IMR-90 (cell line): ENCODE results near the gene FAM193B. TPM values are rescaled to one million over a fixed set of nuclear protein-coding genes. Genes with fewer than 3 reads are reported as not detected.

Experiments
- ATAC-seq: fragments of 200-7000 bp; cut with Tn5 transposase; 2 replicates; pipeline ENCODE4 v1.9.1; 2020; ENCODE audit warnings: low read depth, mild to moderate bottlenecking, moderate library complexity
- Bru-seq: library from RNA; stranded (reverse); fragments of 400-500 nt; gene quantifications from one replicate; lab custom pipeline; 2021; lab: Mats Ljungman, UMichigan
- BruChase-seq, 2 experiments: library from RNA; stranded (reverse); fragments of 400-500 nt; gene quantifications; one replicate each; lab custom pipeline; 2021; lab: Mats Ljungman, UMichigan
- BruUV-seq: library from RNA; stranded (reverse); fragments of 400-500 nt; replicated peaks from 2 replicates; lab custom pipeline; 2021; lab: Mats Ljungman, UMichigan
- CTCF ChIA-PET: fragments of 300-600 bp; formaldehyde crosslinking; extraction: SDS; loops from one replicate; lab custom pipeline; 2021; ENCODE audit warnings: antibody characterized with exemption; lab: Yijun Ruan, JAX
- POLR2A ChIA-PET: fragments of 300-600 bp; sonication (Branson Sonifier 250); formaldehyde crosslinking; loops from one replicate; lab custom pipeline; 2022; ENCODE audit warnings: antibody characterized with exemption; ENCODE audit not compliant: unreplicated experiment; lab: Charles Lee
- DNase-seq: peaks from one replicate; pipeline ENCODE4 v3.0.0; 2013
- H2AFZ ChIP-seq: replicated peaks from 2 replicates; pipeline ENCODE3; 2013; ENCODE audit warnings: low read length, mild to moderate bottlenecking; ENCODE audit not compliant: poor library complexity
- H2AK5ac ChIP-seq: 2 replicates; pipeline ENCODE4 v1.6.1; 2013; ENCODE audit warnings: low read depth, low read length, inconsistent platforms
- H2AK9ac ChIP-seq: replicated peaks from 2 replicates; pipeline ENCODE3; 2013; ENCODE audit warnings: mild to moderate bottlenecking, low read depth, low read length, moderate library complexity; ENCODE audit not compliant: poor library complexity
- H2BK120ac ChIP-seq: 2 replicates; pipeline ENCODE4 v1.6.1; 2013; ENCODE audit warnings: low read depth, low read length, inconsistent platforms
- H2BK15ac ChIP-seq: 3 replicates; pipeline ENCODE4 v1.6.1; 2013; ENCODE audit warnings: low read depth, low read length, inconsistent platforms
- H2BK20ac ChIP-seq: 2 replicates; pipeline ENCODE4 v1.6.1; 2013; ENCODE audit warnings: low read depth, mild to moderate bottlenecking, inconsistent platforms, low read length, moderate library complexity
- H2BK5ac ChIP-seq: 2 replicates; pipeline ENCODE4 v1.6.1; 2013; ENCODE audit warnings: mild to moderate bottlenecking, low read depth, low read length, inconsistent platforms; ENCODE audit not compliant: poor library complexity, severe bottlenecking
- H3K14ac ChIP-seq: replicated peaks from 2 replicates; pipeline ENCODE4 v1.6.1; 2013; ENCODE audit warnings: low read depth, low read length, inconsistent platforms
- H3K18ac ChIP-seq: 2 replicates; pipeline ENCODE4 v1.6.1; 2013; ENCODE audit warnings: low read depth, low read length, control low read depth
- H3K23ac ChIP-seq: 2 replicates; pipeline ENCODE4 v1.6.1; 2013; ENCODE audit warnings: low read depth, low read length, inconsistent platforms
- H3K27ac ChIP-seq: 2 replicates; pipeline ENCODE4 v1.5.1; 2013; ENCODE audit warnings: mild to moderate bottlenecking, control low read depth, low read length; ENCODE audit not compliant: insufficient read depth
- H3K27me3 ChIP-seq: 2 replicates; pipeline ENCODE4 v1.6.1; 2013; ENCODE audit warnings: low read length; ENCODE audit not compliant: control insufficient read depth, insufficient read depth
- H3K36me3 ChIP-seq: 2 replicates; pipeline ENCODE4 v1.6.1; 2013; ENCODE audit warnings: low read length, mixed read lengths; ENCODE audit not compliant: control insufficient read depth, insufficient read depth
- H3K4ac ChIP-seq: 2 replicates; pipeline ENCODE4 v1.6.1; 2013; ENCODE audit warnings: low read depth, low read length, inconsistent platforms
- H3K4me1 ChIP-seq: 2 replicates; pipeline ENCODE4 v1.6.1; 2013; ENCODE audit warnings: low read length, mixed read lengths; ENCODE audit not compliant: control insufficient read depth, insufficient read depth
- H3K4me2 ChIP-seq: 2 replicates; pipeline ENCODE4 v1.6.1; 2013; ENCODE audit warnings: low read depth, mild to moderate bottlenecking, control low read depth, low read length, moderate library complexity
- H3K4me3 ChIP-seq: 2 replicates; pipeline ENCODE4 v1.5.1; 2013; ENCODE audit warnings: low read depth, mild to moderate bottlenecking, control low read depth, low read length, moderate library complexity; ENCODE audit not compliant: insufficient read depth
- H3K56ac ChIP-seq: 2 replicates; pipeline ENCODE4 v1.6.1; 2013; ENCODE audit warnings: low read length, inconsistent platforms; ENCODE audit not compliant: insufficient read depth; ENCODE audit errors: extremely low read depth
- H3K79me1 ChIP-seq, 2 experiments: 2 replicates each; pipeline ENCODE4 v1.6.1; 2013; ENCODE audit warnings: low read length in 2 of 2, inconsistent platforms in 1 of 2, low read depth in 1 of 2
- H3K9ac ChIP-seq: 2 replicates; pipeline ENCODE4 v1.6.1; 2013; ENCODE audit warnings: low read depth, low read length, control low read depth
- H3K9me1 ChIP-seq: 2 replicates; pipeline ENCODE4 v1.6.1; 2013; ENCODE audit warnings: low read length, inconsistent platforms; ENCODE audit not compliant: insufficient read depth
- H3K9me3 ChIP-seq: 2 replicates; pipeline ENCODE4 v1.6.1; 2013; ENCODE audit warnings: low read length; ENCODE audit not compliant: control insufficient read depth, insufficient read depth
- H4K20me1 ChIP-seq: 2 replicates; pipeline ENCODE4 v1.6.1; 2013; ENCODE audit warnings: low read length, inconsistent platforms; ENCODE audit not compliant: insufficient read depth
- H4K5ac ChIP-seq: 2 replicates; pipeline ENCODE4 v1.6.1; 2013; ENCODE audit warnings: mild to moderate bottlenecking, low read depth, low read length, control low read depth
- H4K8ac ChIP-seq, 2 experiments: 2 replicates each; pipeline ENCODE4 v1.6.1; 2013; ENCODE audit warnings: low read depth in 2 of 2, low read length in 2 of 2, control low read depth in 1 of 2, inconsistent platforms in 1 of 2
- H4K91ac ChIP-seq: 2 replicates; pipeline ENCODE4 v1.6.1; 2013; ENCODE audit warnings: low read depth, low read length, inconsistent platforms; ENCODE audit not compliant: insufficient read depth
- BHLHE40 ChIP-seq: fragments of 150-350 bp; IDR thresholded peaks from 2 replicates; pipeline ENCODE4 v1.6.1; 2016; ENCODE audit warnings: mild to moderate bottlenecking, low read depth, low read length
- CTCF ChIP-seq: conservative IDR thresholded peaks from 2 replicates; pipeline ENCODE4 v1.5.1; 2012; ENCODE audit warnings: mild to moderate bottlenecking, low read depth, low read length, improper control_type of control experiment
- ELK1 ChIP-seq: fragments of 150-350 bp; IDR thresholded peaks from 2 replicates; pipeline ENCODE4 v1.6.1; 2016; ENCODE audit warnings: low read depth, mild to moderate bottlenecking, low read length, moderate library complexity, borderline replicate concordance
- FOS ChIP-seq: fragments of 150-350 bp; IDR thresholded peaks from 2 replicates; pipeline ENCODE4 v1.6.1; 2016; ENCODE audit warnings: low read depth, low read length
- MAZ ChIP-seq: IDR thresholded peaks from 2 replicates; pipeline ENCODE4 v1.6.1; 2012; ENCODE audit warnings: low read depth, mild to moderate bottlenecking, low read length, improper control_type of control experiment, moderate library complexity, borderline replicate concordance
- NFE2L2 ChIP-seq: fragments of 150-350 bp; IDR thresholded peaks from 2 replicates; pipeline ENCODE4 v1.6.1; 2016; ENCODE audit warnings: low read depth, mild to moderate bottlenecking, low read length
- POLR2A ChIP-seq: IDR thresholded peaks from 2 replicates; pipeline ENCODE4 v1.6.1; 2012; ENCODE audit warnings: mild to moderate bottlenecking, low read depth, low read length
- RCOR1 ChIP-seq: IDR thresholded peaks from 2 replicates; pipeline ENCODE4 v1.6.1; 2012; ENCODE audit warnings: mild to moderate bottlenecking, low read length, improper control_type of control experiment; ENCODE audit not compliant: insufficient replicate concordance
- RFX5 ChIP-seq: IDR thresholded peaks from 2 replicates; pipeline ENCODE4 v1.8.0; 2012; ENCODE audit warnings: low read depth, mild to moderate bottlenecking, low read length, moderate library complexity
- SMC3 ChIP-seq: fragments of 150-350 bp; IDR thresholded peaks from 2 replicates; pipeline ENCODE4 v1.6.1; 2016; ENCODE audit warnings: low read depth, mild to moderate bottlenecking, antibody characterized with exemption, low read length, moderate library complexity
- USF2 ChIP-seq: fragments of 150-350 bp; IDR thresholded peaks from 2 replicates; pipeline ENCODE4 v1.6.1; 2017; ENCODE audit warnings: mild to moderate bottlenecking, antibody characterized with exemption, low read length, low read depth
- WGBS, 2 experiments: methylation state at CpG; one replicate each; pipeline versions ENCODE4 v1.1.5 to v1.1.7; 2013; ENCODE audit warnings: missing lambda C conversion rate in 2 of 2; ENCODE audit not compliant: insufficient read length in 1 of 2; ENCODE audit errors: extremely low coverage in 2 of 2; 5-methylcytosine and 5-hydroxymethylcytosine counted together
- dilution Hi-C: fragments of 300-500 bp; cut with HindIII; formaldehyde crosslinking; loops from one replicate; pipeline ENCODE4 v1.14.3; 2018; ENCODE audit warnings: low sequenced_read_pairs; ENCODE audit not compliant: unreplicated experiment
- in situ Hi-C: fragments of 300-500 bp; cut with MboI; formaldehyde crosslinking; loops from 3 replicates; pipeline ENCODE4 v1.14.3; 2019; ENCODE audit warnings: low sequenced_read_pairs, inconsistent platforms, mixed read lengths
- intact Hi-C: fragments of 100-400 bp; cut with micrococcal nuclease; formaldehyde crosslinking; loops from 2 replicates; pipeline ENCODE4 v1.10.0; 2022
- long read RNA-seq: library from polyadenylated mRNA; unstranded; transcript quantifications from one replicate; pipeline ENCODE4 v2.0.0, GENCODE V29; 2021; ENCODE audit not compliant: unreplicated experiment
- polyA plus RNA-seq, 3 experiments: library from polyadenylated mRNA; depleted of rRNA; stranded (reverse); fragments of >200 nt; gene quantifications; 2 replicates each; pipeline ENCODE4 v1.2.3, GENCODE V29; 2012; ENCODE audit warnings: low replicate concordance in 1 of 3
- total RNA-seq: library from RNA; depleted of rRNA; stranded (reverse); fragments of >200 nt; gene quantifications from 2 replicates; pipeline ENCODE4 v1.2.3, GENCODE V29; 2012; rRNA removed

FAM193B gene
- total RNA-seq: 8.1 and 9.5 TPM in 2 replicates
- polyA plus RNA-seq (2012; rRNA removed): 51.4 and 52.2 TPM in 2 replicates
- 21.3 and 26.2 TPM in 2 replicates for polyA plus RNA-seq (2012; cell fraction: cytosol; rRNA removed)
- polyA plus RNA-seq (2012; cell fraction: nucleus; rRNA removed; ENCODE audit: low replicate concordance): 386 and 448 TPM in 2 replicates
- Bru-seq, nascent RNA: percentile 86 among the genes with signal in this experiment
- BruChase-seq, experiment 1, labeled RNA remaining after a 6-hour chase: percentile 94 among the genes with signal in this experiment
- BruChase-seq, experiment 2, labeled RNA remaining after a 2-hour chase: percentile 93 among the genes with signal in this experiment
- long read RNA-seq, transcript FAM193B-217 (9 exons, 2,913 nt): major isoform, 5 of 48 reads
- long read RNA-seq, transcript FAM193B-204 (4 exons, 1,870 nt): major isoform, 5 of 48 reads
- long read RNA-seq, partial matches to known transcripts: 14 of 48 reads
- long read RNA-seq, other reads (novel, unspliced or antisense): 22 of 48 reads

DNA sequence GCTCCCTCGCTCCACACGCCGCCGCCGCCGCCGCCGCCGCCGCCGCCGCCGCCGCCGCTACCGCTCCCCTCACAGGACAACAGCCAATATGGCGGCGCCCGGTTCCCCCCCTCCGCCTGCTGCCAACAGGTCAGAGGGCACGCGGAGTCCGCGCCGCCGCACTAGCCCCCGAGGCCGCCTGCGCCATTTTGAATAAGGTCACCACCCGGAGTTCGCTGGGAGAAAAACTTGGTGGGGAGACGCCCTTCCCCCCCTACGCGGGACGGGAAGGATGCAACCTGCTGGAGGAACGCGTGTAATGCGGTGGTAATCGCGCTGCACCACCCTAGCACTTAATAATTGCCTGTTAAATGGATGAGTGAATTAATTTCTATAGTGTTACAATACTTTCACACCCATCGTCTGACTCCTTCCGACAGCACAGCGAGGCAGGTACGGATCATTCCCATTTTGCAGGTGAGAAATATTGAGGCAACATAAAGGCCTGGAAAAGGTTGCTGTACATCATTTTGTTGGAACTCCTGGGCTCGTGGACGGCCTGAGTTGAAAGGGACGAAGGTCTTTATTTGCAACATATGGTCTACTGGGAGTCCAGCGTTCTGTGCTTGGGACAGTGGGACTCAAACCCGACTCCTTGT, at the start of gene FAM193B:
FAM193B (minus strand) TSS at position 90 of the 638 bp plus-strand sequence. CDS start 105 bp downstream, outside the sequence.
- ATAC-seq (peak; percentile 95), DNase-seq (peak; percentile 87)
- intact Hi-C loops: no loop called here
- H2AK9ac ChIP-seq: peak within 1 kb of the TSS; percentile 94
- peak within 1 kb of the TSS; percentile 94 for H3K4ac ChIP-seq
- ChIA-PET CTCF (interaction anchor here (1.0 kb wide), 1 partner anchor 10 kb away, joined by 3 read pairs; no protein-coding TSS in a partner anchor), POLR2A (no interaction called here)
- peak within 1 kb of the TSS; percentile 53 for H2BK20ac ChIP-seq
- H4K5ac ChIP-seq: peak within 1 kb of the TSS; percentile 98
- peak within 1 kb of the TSS; percentile 50 for H2AK5ac ChIP-seq
- peak within 1 kb of the TSS; percentile 88 for H3K9ac ChIP-seq
- H3K9me3 ChIP-seq: no peaks in the 10 kb centered on the region
- dilution Hi-C loops: no loop called here
- H2BK15ac ChIP-seq: peak within 1 kb of the TSS; percentile 78; the same call in 1 of the 3 replicates
- no TSS peak for BruUV-seq
- peak within 1 kb of the TSS; percentile 87 to 96 for H4K8ac ChIP-seq
- H3K23ac ChIP-seq: peak within 1 kb of the TSS; percentile 88
- peaks cover 37% of the 10 kb centered on the region for H4K20me1 ChIP-seq
- peak within 1 kb of the TSS; percentile 86; the same call in 1 of the 2 replicates for H4K91ac ChIP-seq
- H3K9me1 ChIP-seq: peaks cover 18% of the 10 kb centered on the region
- H3K79me1 ChIP-seq: peaks cover 3 to 44% of the 10 kb centered on the region in 2 experiments; a peak in 2 of 4 replicates
- H3K56ac ChIP-seq: peak within 1 kb of the TSS; percentile 71
- peak within 1 kb of the TSS; percentile 80 for H3K27ac ChIP-seq
- peak within 1 kb of the TSS; percentile 96 for H2AFZ ChIP-seq
- peak within 1 kb of the TSS; percentile 80 for H3K14ac ChIP-seq
- peaks cover 5% of the 10 kb centered on the region; the same call in 1 of the 2 replicates for H3K36me3 ChIP-seq
- peak within 1 kb of the TSS; percentile 28; the same call in 1 of the 2 replicates for H2BK120ac ChIP-seq
- H3K4me1 ChIP-seq: peaks cover 14% of the 10 kb centered on the region
- H2BK5ac ChIP-seq: peak within 1 kb of the TSS; percentile 66
- in situ Hi-C loops: no loop called here
- WGBS, 2 experiments: 87% methylated on average over 3 of the region's 49 CpGs; no CpG with 5 or more reads in 1 of the 2 experiments
- H3K4me2 ChIP-seq: peak within 1 kb of the TSS; percentile 98
- H3K4me3 ChIP-seq: peak within 1 kb of the TSS; percentile 92
- H3K18ac ChIP-seq: peak within 1 kb of the TSS; percentile 72
- H3K27me3 ChIP-seq: no peaks in the 10 kb centered on the region
- TF ChIP-seq CTCF: peak; percentile 36
- TF ChIP-seq BHLHE40: no peak
- TF ChIP-seq ELK1: no peak
- peak; percentile 74 for TF ChIP-seq MAZ
- no peak for TF ChIP-seq RCOR1
- no peak for TF ChIP-seq NFE2L2
- TF ChIP-seq USF2: peak; percentile 52; the same call in 1 of the 2 replicates
- TF ChIP-seq SMC3: peak; percentile 30; the same call in 1 of the 2 replicates
- no peak for TF ChIP-seq RFX5
- no peak for TF ChIP-seq FOS
- TF ChIP-seq POLR2A: no peak
